ENCODE data around the gene SNN. TPM values are rescaled to one million over a fixed set of nuclear protein-coding genes. Genes with fewer than 3 reads are reported as not detected.

The SNN gene
- total and polyA plus RNA-seq, 2 of the 4 experiments (the other 2 are of a cell fraction), result 10.0 to 13.0 TPM

DNA sequence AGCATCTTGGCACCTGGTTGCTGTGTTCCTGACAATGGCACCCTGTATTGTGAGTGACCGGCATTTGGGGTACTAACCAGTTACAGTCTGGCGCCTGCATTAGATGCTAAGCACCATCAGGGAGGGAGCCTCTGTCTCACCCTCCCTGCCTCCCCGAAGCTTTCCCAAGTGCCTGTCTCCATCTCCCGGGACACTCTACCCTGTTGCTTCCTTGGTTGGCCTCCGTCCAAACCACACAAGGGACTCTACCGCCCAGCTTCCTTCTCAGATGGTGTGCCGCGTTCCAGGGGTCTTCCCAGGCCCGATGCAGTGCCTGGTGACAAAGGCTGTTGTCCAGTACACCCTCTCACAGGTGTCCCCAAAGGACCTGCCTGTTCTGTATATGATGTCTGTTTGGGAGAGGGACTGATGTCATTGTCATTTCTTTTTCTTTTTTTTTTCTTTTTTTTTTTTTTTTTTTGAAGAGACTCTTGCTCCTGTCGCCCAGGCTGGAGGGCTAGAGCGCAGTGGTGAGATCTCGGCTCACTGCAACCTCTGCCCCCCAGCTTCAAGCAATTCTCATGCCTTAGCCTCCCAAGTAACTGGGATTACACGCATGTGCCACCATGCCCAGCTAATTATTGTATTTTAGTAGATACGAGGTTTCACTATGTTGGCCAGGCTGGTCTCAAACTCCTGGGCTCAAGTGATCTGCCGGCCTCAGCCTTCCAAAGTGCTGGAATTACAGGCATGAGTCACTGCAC lies 6.7 kb downstream of the SNN start:
- Histone ChIP-seq H3K14ac (replicated peaks; ENCODE audit: low read depth, low read length) (no peak overlapping the region), H3K9me1 (ENCODE audit: insufficient read depth, low read length) (peaks cover 29% of the 10 kb centered on the region; the same call in 1 of the 2 replicates), H3K36me3 (ENCODE audit: control insufficient read depth, insufficient read depth, low read length) (peaks cover 45% of the 10 kb centered on the region), H3K4me1 (ENCODE audit: control insufficient read depth, insufficient read depth, low read length) (peaks cover 20% of the 10 kb centered on the region), H3K27ac (ENCODE audit: insufficient read depth, low read length) (no peak overlapping the region), H4K20me1 (ENCODE audit: insufficient read depth, low read length) (peaks cover 97% of the 10 kb centered on the region), H3K9me3 (ENCODE audit: control insufficient read depth, insufficient read depth, low read length) (no peaks in the 10 kb centered on the region), H2AFZ (replicated peaks; ENCODE audit: low read length, poor library complexity) (peak overlapping the region; percentile 76), H3K56ac (ENCODE audit: extremely low read depth, insufficient read depth, low read length) (no peak overlapping the region), H2BK120ac (ENCODE audit: low read depth, low read length) (no peak overlapping the region), H2BK5ac (ENCODE audit: low read depth, low read length, poor library complexity, severe bottlenecking) (no peak overlapping the region), H2BK20ac (ENCODE audit: low read depth, low read length) (no peak overlapping the region), H4K8ac (ENCODE audit: low read depth in 2 of 2, low read length in 2 of 2) (no peak overlapping the region), H3K23ac (ENCODE audit: low read depth, low read length) (no peak overlapping the region), H3K79me1 (ENCODE audit: low read depth in 1 of 2, low read length in 2 of 2) (peaks cover 20 to 92% of the 10 kb centered on the region in 2 experiments), H2AK9ac (replicated peaks; ENCODE audit: low read depth, low read length, poor library complexity) (no peak overlapping the region), H3K27me3 (ENCODE audit: control insufficient read depth, insufficient read depth, low read length) (no peaks in the 10 kb centered on the region), H3K4me2 (ENCODE audit: low read depth, low read length) (no peak overlapping the region), H4K91ac (ENCODE audit: insufficient read depth, low read depth, low read length) (no peak overlapping the region), H3K4ac (ENCODE audit: low read depth, low read length) (0 out of 2 replicates have a peak overlapping the region, but pooled peaks have one; percentile 24), H3K4me3 (ENCODE audit: insufficient read depth, low read depth, low read length) (no peak overlapping the region), H3K18ac (ENCODE audit: low read depth, low read length) (no peak overlapping the region), H2AK5ac (ENCODE audit: low read depth, low read length) (peak overlapping the region; percentile 33; the same call in 1 of the 2 replicates), H2BK15ac (ENCODE audit: low read depth, low read length) (no peak overlapping the region), H4K5ac (ENCODE audit: low read depth, low read length) (no peak overlapping the region), H3K9ac (ENCODE audit: low read depth, low read length) (no peak overlapping the region)
- dilution Hi-C loops (cut with HindIII; ENCODE audit: low sequenced_read_pairs, unreplicated experiment) (no loop called here), intact Hi-C loops (cut with micrococcal nuclease) (no loop called here), in situ Hi-C loops (cut with MboI; ENCODE audit: low sequenced_read_pairs) (no loop called here)
- WGBS, 2 experiments (ENCODE audit: extremely low coverage in 2 of 2, insufficient read length in 1 of 2), result 80% methylated on average over 1 of the region's 15 CpGs; no CpG with 5 or more reads in 1 of the 2 experiments
- ATAC-seq (ENCODE audit: low read depth) (peak; percentile 5), DNase-seq (peak; percentile 51)
- no TSS peak for BruUV-seq (replicated peaks)
- ChIA-PET CTCF (interaction anchor here (0.9 kb wide), 1 partner anchor 48 kb away, joined by 4 read pairs; no protein-coding TSS in a partner anchor), POLR2A (ENCODE audit: unreplicated experiment) (no interaction called here)
- no peak for TF ChIP-seq RFX5 (IDR thresholded peaks at IDR 0.05; ENCODE audit: low read depth, low read length)
- no peak for TF ChIP-seq RAD21 (IDR thresholded peaks at IDR 0.05; ENCODE audit: low read length)
- TF ChIP-seq BHLHE40 (IDR thresholded peaks at IDR 0.05; ENCODE audit: low read depth, low read length), result no peak
- TF ChIP-seq POLR2A (IDR thresholded peaks at IDR 0.05; ENCODE audit: low read depth, low read length), result no peak
- TF ChIP-seq, protein P1, sequence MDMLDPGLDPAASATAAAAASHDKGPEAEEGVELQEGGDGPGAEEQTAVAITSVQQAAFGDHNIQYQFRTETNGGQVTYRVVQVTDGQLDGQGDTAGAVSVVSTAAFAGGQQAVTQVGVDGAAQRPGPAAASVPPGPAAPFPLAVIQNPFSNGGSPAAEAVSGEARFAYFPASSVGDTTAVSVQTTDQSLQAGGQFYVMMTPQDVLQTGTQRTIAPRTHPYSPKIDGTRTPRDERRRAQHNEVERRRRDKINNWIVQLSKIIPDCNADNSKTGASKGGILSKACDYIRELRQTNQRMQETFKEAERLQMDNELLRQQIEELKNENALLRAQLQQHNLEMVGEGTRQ (IDR thresholded peaks at IDR 0.05; ENCODE audit: low read depth, low read length), result no peak
- TF ChIP-seq CEBPB (IDR thresholded peaks at IDR 0.05; ENCODE audit: low read depth, low read length), result no peak
- TF ChIP-seq, protein P2, sequence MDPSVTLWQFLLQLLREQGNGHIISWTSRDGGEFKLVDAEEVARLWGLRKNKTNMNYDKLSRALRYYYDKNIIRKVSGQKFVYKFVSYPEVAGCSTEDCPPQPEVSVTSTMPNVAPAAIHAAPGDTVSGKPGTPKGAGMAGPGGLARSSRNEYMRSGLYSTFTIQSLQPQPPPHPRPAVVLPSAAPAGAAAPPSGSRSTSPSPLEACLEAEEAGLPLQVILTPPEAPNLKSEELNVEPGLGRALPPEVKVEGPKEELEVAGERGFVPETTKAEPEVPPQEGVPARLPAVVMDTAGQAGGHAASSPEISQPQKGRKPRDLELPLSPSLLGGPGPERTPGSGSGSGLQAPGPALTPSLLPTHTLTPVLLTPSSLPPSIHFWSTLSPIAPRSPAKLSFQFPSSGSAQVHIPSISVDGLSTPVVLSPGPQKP (IDR thresholded peaks at IDR 0.05; ENCODE audit: borderline replicate concordance, low read depth, low read length), result no peak
- TF ChIP-seq, protein P3, sequence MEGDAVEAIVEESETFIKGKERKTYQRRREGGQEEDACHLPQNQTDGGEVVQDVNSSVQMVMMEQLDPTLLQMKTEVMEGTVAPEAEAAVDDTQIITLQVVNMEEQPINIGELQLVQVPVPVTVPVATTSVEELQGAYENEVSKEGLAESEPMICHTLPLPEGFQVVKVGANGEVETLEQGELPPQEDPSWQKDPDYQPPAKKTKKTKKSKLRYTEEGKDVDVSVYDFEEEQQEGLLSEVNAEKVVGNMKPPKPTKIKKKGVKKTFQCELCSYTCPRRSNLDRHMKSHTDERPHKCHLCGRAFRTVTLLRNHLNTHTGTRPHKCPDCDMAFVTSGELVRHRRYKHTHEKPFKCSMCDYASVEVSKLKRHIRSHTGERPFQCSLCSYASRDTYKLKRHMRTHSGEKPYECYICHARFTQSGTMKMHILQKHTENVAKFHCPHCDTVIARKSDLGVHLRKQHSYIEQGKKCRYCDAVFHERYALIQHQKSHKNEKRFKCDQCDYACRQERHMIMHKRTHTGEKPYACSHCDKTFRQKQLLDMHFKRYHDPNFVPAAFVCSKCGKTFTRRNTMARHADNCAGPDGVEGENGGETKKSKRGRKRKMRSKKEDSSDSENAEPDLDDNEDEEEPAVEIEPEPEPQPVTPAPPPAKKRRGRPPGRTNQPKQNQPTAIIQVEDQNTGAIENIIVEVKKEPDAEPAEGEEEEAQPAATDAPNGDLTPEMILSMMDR (conservative IDR thresholded peaks at IDR 0.05; ENCODE audit: low read depth, low read length), result no peak
- no peak for TF ChIP-seq MAZ (IDR thresholded peaks at IDR 0.05; ENCODE audit: borderline replicate concordance, low read depth, low read length)
- TF ChIP-seq MXI1 (IDR thresholded peaks at IDR 0.05; ENCODE audit: borderline replicate concordance, low read depth, low read length), result no peak
- TF ChIP-seq SMC3 (IDR thresholded peaks at IDR 0.05; ENCODE audit: low read depth, low read length), result no peak
- no peak for TF ChIP-seq MAFK (IDR thresholded peaks at IDR 0.05; ENCODE audit: low read depth, low read length)
- no peak for TF ChIP-seq RCOR1 (IDR thresholded peaks at IDR 0.05; ENCODE audit: insufficient replicate concordance, low read length)
- no peak for TF ChIP-seq CHD1 (IDR thresholded peaks at IDR 0.05; ENCODE audit: low read depth, low read length)
- TF ChIP-seq FOS (IDR thresholded peaks at IDR 0.05; ENCODE audit: low read depth, low read length), result no peak
